Retinal pigment epithelial cell (primary cell): ENCODE data around the gene OGFR.

Experiments used
- DNase-seq: peaks from one replicate; pipeline ENCODE4 v3.0.0-alpha.2; 2010; ENCODE audit warnings: low read depth
- H3K4me3 ChIP-seq: 2 replicates; pipeline ENCODE4 v1.5.1; 2011; ENCODE audit warnings: mild to moderate bottlenecking, low read length, control low read depth, moderate library complexity
- TF ChIP-seq, protein P1 (sequence below): conservative IDR thresholded peaks from 2 replicates; pipeline ENCODE4 v1.5.1; 2011; ENCODE audit warnings: low read depth, low read length, control low read depth, inconsistent platforms

Gene OGFR

DNA sequence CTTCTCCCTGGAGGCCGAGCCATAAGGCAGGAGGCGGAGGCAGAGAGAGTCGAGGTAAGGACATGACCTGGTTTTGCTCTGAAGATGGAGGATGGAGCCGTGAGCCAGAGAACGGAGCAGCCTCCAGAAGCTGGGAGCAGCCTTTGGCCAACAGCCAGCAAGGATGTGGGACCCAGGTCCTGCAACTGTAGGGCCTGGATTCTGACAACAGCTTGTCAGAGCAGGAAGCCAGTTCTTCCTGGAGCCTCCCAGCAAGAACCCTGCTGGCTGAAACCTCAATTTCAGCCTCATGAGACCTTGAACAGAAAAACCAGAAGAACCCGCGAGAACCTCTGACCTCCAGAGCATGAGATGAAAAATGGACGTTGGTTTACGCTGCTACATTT is 21.7 kb upstream of the OGFR start:
- DNase-seq = no peak
- TF ChIP-seq, protein P1, sequence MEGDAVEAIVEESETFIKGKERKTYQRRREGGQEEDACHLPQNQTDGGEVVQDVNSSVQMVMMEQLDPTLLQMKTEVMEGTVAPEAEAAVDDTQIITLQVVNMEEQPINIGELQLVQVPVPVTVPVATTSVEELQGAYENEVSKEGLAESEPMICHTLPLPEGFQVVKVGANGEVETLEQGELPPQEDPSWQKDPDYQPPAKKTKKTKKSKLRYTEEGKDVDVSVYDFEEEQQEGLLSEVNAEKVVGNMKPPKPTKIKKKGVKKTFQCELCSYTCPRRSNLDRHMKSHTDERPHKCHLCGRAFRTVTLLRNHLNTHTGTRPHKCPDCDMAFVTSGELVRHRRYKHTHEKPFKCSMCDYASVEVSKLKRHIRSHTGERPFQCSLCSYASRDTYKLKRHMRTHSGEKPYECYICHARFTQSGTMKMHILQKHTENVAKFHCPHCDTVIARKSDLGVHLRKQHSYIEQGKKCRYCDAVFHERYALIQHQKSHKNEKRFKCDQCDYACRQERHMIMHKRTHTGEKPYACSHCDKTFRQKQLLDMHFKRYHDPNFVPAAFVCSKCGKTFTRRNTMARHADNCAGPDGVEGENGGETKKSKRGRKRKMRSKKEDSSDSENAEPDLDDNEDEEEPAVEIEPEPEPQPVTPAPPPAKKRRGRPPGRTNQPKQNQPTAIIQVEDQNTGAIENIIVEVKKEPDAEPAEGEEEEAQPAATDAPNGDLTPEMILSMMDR = no peak
- no peak overlapping the region for H3K4me3 ChIP-seq

DNA sequence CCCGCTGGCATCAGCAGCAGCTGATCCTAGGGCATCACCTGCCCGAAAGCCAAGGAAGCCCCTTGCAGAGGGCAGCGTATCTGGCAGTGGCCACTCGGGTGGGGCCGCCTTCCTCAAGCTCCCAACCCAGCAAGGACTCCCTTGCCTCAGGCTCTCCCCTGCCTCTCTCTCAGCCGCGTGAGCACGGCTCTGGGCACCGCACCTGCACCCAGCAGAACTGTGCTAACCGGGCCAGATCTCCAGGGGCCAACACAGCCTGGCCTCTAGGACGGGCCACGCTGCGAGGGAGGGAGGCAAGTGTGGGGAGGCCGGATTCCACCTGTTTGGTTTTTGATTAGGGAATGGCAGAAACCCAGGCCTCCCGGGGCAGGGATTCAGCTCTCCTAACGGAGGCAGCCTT is 20.1 kb upstream of the OGFR start:
- H3K4me3 ChIP-seq = no peak overlapping the region
- DNase-seq = no peak
- TF ChIP-seq, protein P1 = no peak

DNA sequence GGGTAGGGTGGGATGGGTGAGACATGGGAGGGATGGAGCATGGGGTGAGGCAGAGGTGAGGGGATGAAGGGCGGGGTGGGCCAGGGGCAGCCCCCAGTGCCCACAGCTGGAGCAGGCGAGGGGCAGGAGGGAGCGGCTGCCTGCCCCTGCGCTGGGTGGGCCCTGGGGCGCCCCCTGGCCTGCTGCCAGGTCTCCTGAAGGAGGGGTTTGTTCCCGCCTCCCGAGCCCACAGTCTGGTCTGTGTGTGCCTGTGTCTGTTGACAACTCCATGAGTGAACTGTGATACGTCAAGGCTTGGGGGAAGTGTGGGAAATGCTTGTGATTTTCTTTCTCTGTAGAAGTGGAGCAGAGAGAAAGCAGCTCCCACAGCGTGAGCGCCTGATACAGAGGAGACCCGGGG is 19.2 kb upstream of the OGFR start:
- no peak for DNase-seq

DNA sequence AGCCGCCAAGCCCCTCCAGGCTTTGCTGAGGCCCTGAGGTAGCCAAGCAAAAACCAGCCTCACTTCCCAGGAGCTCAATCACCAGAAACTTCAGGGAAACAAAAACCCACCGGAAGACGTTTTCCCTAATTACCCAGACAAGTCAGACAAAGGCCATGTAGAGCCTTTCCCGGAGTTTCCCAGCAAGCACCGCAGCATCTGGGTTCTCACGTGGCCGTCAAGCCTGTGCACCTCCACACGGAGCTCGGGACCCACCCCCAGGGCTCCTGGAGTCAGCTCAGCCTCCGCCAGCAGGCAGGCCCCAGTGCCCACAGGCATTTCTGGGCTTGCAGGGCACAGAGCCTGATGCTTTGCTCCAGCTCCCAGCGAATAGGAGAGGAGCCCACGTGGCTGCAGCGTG is 18.5 kb upstream of the OGFR start:
- no peak for DNase-seq
- TF ChIP-seq, protein P1 = no peak
- no peak overlapping the region for H3K4me3 ChIP-seq

More for the DNA sequence above, 19.2 kb upstream of the OGFR start:
- TF ChIP-seq, protein P1 = no peak
- H3K4me3 ChIP-seq = no peak overlapping the region

DNA sequence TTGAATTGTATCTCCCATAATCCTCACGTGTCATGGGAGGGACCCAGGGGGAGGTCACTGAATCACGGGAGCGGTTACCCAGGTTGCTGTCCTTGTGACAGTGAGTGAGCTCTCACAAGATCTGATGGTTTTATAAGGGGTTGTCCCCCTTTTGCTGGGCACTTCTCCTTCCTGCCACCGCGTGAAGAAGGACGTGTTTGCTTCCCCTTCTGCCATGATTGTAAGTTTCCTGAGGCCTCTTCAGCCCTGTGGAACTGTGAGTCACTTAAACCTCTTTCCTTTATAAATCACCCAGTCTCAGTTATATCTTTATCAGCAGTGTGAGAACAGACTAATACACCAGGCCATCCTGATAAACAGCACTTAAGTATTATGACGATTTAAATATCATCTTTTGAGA is 17.3 kb upstream of the OGFR start:
- TF ChIP-seq, protein P1 = no peak
- no peak for DNase-seq
- H3K4me3 ChIP-seq = no peak overlapping the region

DNA sequence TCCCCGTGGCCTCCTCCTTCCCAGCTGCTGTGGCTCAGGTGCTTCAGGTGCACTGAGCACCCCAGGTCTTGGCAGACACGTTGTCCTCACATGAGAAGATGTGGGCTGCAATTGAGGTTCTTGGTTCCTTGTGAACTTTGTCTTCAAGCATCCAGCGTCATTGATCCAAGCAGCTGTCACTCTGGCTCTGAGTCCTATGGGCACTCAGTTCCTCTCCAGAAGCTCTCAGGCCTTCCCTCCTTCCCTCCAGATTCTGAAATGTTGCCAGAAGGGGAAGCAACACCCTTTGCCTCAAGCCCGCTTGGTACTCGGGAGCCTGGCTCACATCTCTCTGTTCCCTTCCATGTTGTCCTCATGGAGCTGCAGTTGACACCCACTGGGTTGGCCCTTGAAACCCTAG is 16.8 kb upstream of the OGFR start:
- DNase-seq = no peak
- TF ChIP-seq, protein P1 = no peak
- H3K4me3 ChIP-seq = no peak overlapping the region

DNA sequence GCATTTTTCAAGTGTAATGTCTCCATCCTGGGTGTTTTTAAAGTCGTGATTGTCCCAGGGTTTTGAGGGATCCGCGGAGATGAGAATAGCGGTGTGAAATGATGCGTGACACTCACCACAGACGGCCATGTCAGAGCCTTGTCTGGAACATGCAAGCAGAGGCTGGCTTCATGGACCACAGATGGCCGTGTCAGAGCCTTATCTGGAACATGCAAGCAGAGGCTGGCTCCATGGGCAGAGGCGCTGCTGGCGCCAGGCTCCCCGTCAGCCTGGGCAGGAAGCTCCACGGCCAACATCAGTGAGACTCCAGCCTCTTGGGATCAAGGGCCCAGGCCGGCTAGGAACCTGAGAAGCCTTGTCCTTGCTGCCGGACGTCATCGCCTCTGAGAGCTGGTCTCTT is 16.0 kb upstream of the OGFR start:
- no peak overlapping the region for H3K4me3 ChIP-seq
- no peak for DNase-seq
- TF ChIP-seq, protein P1 = no peak
